Measurements from ENCODE around the gene SETDB1.
A peak's percentile ranks its signal among the peaks of the same experiment; 100 is the strongest.

DNA sequence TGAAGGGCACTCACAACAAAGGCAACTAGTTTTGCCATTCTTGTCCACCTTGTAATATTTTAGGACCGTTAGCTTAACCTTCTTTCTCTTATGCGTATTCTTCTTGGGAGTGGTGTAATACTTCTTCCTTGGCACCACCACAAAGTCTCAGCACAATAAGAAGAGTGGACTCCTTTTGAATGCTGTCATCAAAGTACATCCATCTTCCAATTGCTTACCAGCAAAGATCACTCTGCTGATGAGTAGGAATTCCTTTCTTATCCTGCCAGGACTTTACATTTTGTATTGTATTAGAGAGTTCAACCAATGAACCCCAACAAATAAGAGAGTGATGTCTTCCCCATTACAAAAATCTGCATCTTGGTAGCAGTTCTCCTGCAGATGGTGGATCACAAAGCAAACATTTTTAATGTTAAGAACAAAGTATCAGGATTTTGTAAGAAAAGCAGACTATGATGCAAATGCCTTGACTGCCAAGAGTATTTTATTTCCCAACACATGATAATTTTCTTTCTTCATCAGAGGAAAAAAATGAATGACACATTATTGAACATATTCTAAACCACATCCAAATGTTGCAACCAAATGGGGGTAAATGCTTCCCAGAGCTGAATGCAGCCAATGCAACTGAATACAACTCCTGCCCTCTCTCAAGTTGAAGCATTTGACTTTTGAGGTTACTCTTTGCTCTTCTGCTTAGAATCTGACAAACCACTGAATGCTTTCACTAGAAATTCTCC lies 44.7 kb upstream of the SETDB1 start:
- TF ChIP-seq, protein P1, sequence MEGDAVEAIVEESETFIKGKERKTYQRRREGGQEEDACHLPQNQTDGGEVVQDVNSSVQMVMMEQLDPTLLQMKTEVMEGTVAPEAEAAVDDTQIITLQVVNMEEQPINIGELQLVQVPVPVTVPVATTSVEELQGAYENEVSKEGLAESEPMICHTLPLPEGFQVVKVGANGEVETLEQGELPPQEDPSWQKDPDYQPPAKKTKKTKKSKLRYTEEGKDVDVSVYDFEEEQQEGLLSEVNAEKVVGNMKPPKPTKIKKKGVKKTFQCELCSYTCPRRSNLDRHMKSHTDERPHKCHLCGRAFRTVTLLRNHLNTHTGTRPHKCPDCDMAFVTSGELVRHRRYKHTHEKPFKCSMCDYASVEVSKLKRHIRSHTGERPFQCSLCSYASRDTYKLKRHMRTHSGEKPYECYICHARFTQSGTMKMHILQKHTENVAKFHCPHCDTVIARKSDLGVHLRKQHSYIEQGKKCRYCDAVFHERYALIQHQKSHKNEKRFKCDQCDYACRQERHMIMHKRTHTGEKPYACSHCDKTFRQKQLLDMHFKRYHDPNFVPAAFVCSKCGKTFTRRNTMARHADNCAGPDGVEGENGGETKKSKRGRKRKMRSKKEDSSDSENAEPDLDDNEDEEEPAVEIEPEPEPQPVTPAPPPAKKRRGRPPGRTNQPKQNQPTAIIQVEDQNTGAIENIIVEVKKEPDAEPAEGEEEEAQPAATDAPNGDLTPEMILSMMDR (IDR thresholded peaks at IDR 0.05), result no peak
- TF ChIP-seq POLR2AphosphoS5 (IDR thresholded peaks at IDR 0.05) (peak in 2 of 3 donors; percentile 10 to 46), POLR2A (IDR thresholded peaks at IDR 0.05) (no peak)

All from transverse colon (tissue), 4 donors.